Liver (tissue), 3 donors: ENCODE measurements around the gene SCIN.

Experiments
- ATF3 ChIP-seq: IDR thresholded peaks from 2 replicates; pipeline ENCODE4 v1.6.1; 2016; ENCODE audit warnings: antibody characterized with exemption
- FOXA1 ChIP-seq: IDR thresholded peaks from 2 replicates; pipeline ENCODE4 v1.6.1; 2016; ENCODE audit warnings: antibody characterized with exemption
- HNF4A ChIP-seq, 2 donors: conservative IDR thresholded peaks; 2 replicates each; pipeline ENCODE4 v1.6.1; 2016; ENCODE audit warnings: antibody characterized with exemption in 2 of 2, mild to moderate bottlenecking in 2 of 2
- HNF4G ChIP-seq: IDR thresholded peaks from 2 replicates; pipeline ENCODE4 v1.6.1; 2016; ENCODE audit warnings: antibody characterized with exemption
- JUND ChIP-seq, 2 donors: IDR thresholded peaks; 2 replicates each; pipeline ENCODE4 v1.6.1; 2016; ENCODE audit warnings: antibody characterized with exemption in 2 of 2
- NR2F2 ChIP-seq: IDR thresholded peaks from 2 replicates; pipeline ENCODE4 v1.6.1; 2016; ENCODE audit warnings: antibody characterized with exemption
- RAD21 ChIP-seq, 2 donors: IDR thresholded peaks; 2 replicates each; pipeline ENCODE4 v1.6.1; 2016; ENCODE audit warnings: antibody characterized with exemption in 2 of 2, mild to moderate bottlenecking in 2 of 2
- REST ChIP-seq: IDR thresholded peaks from 2 replicates; pipeline ENCODE4 v1.6.1; 2016; ENCODE audit warnings: antibody characterized with exemption, mild to moderate bottlenecking
- SP1 ChIP-seq: IDR thresholded peaks from 2 replicates; pipeline ENCODE4 v1.6.1; 2018; ENCODE audit warnings: antibody characterized with exemption, mild to moderate bottlenecking
- TAF1 ChIP-seq: conservative IDR thresholded peaks from 2 replicates; pipeline ENCODE4 v1.6.1; 2016; ENCODE audit warnings: antibody characterized with exemption, mild to moderate bottlenecking
- YY1 ChIP-seq: IDR thresholded peaks from 2 replicates; pipeline ENCODE4 v1.6.1; 2016; ENCODE audit warnings: antibody characterized with exemption, mild to moderate bottlenecking
- ZBTB33 ChIP-seq: IDR thresholded peaks from 2 replicates; pipeline ENCODE4 v1.6.1; 2016; ENCODE audit warnings: antibody characterized with exemption
- TF ChIP-seq, protein P1 (sequence below): fragments of 150-350 bp; IDR thresholded peaks from 2 replicates; pipeline ENCODE4 v1.5.1; 2017; ENCODE audit warnings: improper control_type of control experiment, low read depth, low read length; ENCODE audit not compliant: missing input control
- TF ChIP-seq, protein P2 (sequence below): IDR thresholded peaks from 2 replicates; pipeline ENCODE4 v1.6.1; 2016; ENCODE audit warnings: antibody characterized with exemption
- donor health status: healthy.
- donor health status: healthy.

DNA sequence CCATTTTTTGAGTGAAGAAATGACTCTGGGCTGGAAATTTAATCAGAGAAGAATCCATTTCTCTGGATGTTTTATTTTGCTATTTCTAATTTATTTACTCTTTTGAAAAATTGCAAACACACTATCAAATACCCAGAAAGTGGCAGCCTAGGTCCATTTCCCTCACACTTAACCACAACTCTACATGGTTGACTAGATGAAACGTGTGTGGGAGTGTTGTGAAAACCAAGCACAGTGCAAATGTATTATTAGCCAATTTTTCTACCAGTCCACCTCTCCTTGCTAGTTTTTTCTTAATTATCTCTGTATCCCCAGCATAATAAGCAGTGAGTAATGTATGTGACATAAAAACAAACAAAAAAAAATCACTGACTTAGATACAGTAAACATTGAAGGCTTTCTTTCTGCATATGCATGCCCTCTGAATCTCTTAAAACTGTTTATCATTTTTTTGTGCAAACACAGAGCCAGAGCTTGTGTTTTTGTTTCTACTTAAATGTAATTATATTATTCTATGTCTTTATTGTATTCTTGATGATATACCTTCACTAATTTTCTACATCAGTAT lies 30.9 kb downstream of the SCIN start:
- TF ChIP-seq RAD21 (IDR thresholded peaks at IDR 0.05), result no peak
- TF ChIP-seq, protein P1, sequence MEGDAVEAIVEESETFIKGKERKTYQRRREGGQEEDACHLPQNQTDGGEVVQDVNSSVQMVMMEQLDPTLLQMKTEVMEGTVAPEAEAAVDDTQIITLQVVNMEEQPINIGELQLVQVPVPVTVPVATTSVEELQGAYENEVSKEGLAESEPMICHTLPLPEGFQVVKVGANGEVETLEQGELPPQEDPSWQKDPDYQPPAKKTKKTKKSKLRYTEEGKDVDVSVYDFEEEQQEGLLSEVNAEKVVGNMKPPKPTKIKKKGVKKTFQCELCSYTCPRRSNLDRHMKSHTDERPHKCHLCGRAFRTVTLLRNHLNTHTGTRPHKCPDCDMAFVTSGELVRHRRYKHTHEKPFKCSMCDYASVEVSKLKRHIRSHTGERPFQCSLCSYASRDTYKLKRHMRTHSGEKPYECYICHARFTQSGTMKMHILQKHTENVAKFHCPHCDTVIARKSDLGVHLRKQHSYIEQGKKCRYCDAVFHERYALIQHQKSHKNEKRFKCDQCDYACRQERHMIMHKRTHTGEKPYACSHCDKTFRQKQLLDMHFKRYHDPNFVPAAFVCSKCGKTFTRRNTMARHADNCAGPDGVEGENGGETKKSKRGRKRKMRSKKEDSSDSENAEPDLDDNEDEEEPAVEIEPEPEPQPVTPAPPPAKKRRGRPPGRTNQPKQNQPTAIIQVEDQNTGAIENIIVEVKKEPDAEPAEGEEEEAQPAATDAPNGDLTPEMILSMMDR, result no peak
- TF ChIP-seq JUND (IDR thresholded peaks at IDR 0.05), result no peak
- no peak for TF ChIP-seq ZBTB33
- TF ChIP-seq YY1, result no peak
- no peak for TF ChIP-seq SP1
- TF ChIP-seq FOXA1, result no peak
- TF ChIP-seq REST, result no peak
- TF ChIP-seq, protein P2, sequence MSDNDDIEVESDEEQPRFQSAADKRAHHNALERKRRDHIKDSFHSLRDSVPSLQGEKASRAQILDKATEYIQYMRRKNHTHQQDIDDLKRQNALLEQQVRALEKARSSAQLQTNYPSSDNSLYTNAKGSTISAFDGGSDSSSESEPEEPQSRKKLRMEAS, result no peak
- no peak for TF ChIP-seq TAF1
- no peak for TF ChIP-seq NR2F2
- TF ChIP-seq HNF4G, result no peak
- no peak for TF ChIP-seq HNF4A (conservative IDR thresholded peaks at IDR 0.05)
- no peak for TF ChIP-seq ATF3
